ENCODE results near the gene PTPRF. TPM values are rescaled to one million over a fixed set of nuclear protein-coding genes. Genes with fewer than 3 reads are reported as not detected.

The PTPRF gene
- polyA plus RNA-seq, 3 donors, result not detected

DNA sequence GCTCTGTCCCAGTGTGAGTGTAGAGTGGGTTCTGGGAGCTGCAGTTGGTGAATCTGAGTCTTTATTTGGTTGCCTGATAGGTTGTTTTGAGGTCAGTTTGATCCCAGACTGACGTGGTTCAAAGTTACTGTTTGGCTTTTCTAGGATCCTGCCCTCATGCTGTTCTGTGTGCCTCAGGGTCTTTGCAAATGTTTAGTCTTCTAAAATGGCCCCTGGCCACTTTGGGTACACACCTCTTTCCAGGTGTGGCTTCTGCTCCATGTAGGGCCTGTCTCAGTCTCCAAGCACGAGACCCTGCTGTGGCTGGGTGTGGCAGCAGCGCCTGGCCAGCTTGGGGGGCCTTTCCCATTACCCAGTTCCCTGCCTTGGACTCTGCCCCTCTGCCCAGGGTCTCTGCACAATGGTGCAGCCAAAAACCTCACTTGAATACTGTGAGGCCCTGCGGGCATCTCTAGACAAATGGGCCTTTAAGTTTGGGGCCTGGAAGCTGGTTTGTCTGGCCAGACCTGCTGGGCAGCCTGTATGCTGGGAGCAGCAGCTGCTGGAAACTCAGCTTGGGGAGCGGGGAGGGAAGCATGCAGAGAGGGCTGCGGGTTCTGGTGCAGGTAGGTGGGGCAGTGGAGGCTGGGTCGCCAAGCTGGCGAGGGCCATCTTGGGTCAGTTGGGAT is 5.6 kb downstream of the PTPRF start:
- Mint-ChIP-seq H3K4me3 (no peak overlapping the region), H3K9me3 (peaks cover 0 to 6% (median 3%) of the 10 kb centered on the region in 7 donors), H3K27ac (no peak overlapping the region), H3K4me1 (peaks cover 4% of the 10 kb centered on the region), H3K27me3 (ENCODE audit: low read depth in 3 of 3) (peaks cover 22 to 24% (median 24%) of the 10 kb centered on the region in 3 donors), H3K36me3 (peaks cover 3 to 4% of the 10 kb centered on the region in 2 donors)
- Histone ChIP-seq H3K4me3 (replicated peaks in 1 of 3; ENCODE audit: low read depth in 2 of 3, low read length in 3 of 3) (no peak overlapping the region), H3K36me3 (replicated peaks in 1 of 2; ENCODE audit: control insufficient read depth in 1 of 2, insufficient read depth in 2 of 2, low read length in 2 of 2) (no peaks in the 10 kb centered on the region), H3K4me1 (ENCODE audit: control insufficient read depth in 1 of 2, insufficient read depth in 2 of 2, low read length in 2 of 2) (peaks cover 0 to 4% of the 10 kb centered on the region in 2 donors), H3K27me3 (ENCODE audit: control insufficient read depth in 2 of 2, insufficient read depth in 2 of 2, low read length in 2 of 2) (peaks cover 10 to 21% of the 10 kb centered on the region in 2 donors), H2AFZ (ENCODE audit: insufficient read depth, low read depth, low read length, poor library complexity, severe bottlenecking) (no peak overlapping the region), H3K27ac (ENCODE audit: low read depth in 1 of 2, low read length in 2 of 2) (no peak overlapping the region), H3K9ac (ENCODE audit: insufficient read depth, low read length, poor library complexity, severe bottlenecking) (no peak overlapping the region), H3K4me2 (replicated peaks; ENCODE audit: extremely low read depth, low read length, poor library complexity, severe bottlenecking) (no peak overlapping the region), H4K20me1 (ENCODE audit: insufficient read depth, low read length) (no peaks in the 10 kb centered on the region), H3K79me2 (ENCODE audit: insufficient read depth, low read length) (no peaks in the 10 kb centered on the region), H3K9me3 (replicated peaks in 1 of 2; ENCODE audit: control insufficient read depth in 1 of 2, insufficient read depth in 1 of 2, low read length in 2 of 2) (no peaks in the 10 kb centered on the region)
- no peak for DNase-seq
- TF ChIP-seq, protein P1, sequence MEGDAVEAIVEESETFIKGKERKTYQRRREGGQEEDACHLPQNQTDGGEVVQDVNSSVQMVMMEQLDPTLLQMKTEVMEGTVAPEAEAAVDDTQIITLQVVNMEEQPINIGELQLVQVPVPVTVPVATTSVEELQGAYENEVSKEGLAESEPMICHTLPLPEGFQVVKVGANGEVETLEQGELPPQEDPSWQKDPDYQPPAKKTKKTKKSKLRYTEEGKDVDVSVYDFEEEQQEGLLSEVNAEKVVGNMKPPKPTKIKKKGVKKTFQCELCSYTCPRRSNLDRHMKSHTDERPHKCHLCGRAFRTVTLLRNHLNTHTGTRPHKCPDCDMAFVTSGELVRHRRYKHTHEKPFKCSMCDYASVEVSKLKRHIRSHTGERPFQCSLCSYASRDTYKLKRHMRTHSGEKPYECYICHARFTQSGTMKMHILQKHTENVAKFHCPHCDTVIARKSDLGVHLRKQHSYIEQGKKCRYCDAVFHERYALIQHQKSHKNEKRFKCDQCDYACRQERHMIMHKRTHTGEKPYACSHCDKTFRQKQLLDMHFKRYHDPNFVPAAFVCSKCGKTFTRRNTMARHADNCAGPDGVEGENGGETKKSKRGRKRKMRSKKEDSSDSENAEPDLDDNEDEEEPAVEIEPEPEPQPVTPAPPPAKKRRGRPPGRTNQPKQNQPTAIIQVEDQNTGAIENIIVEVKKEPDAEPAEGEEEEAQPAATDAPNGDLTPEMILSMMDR (IDR thresholded peaks at IDR 0.05), result no peak
- intact Hi-C loops (cut with micrococcal nuclease), result loop anchor here in 1 of 2 donors (10.0 kb wide), 1 partner anchor 398 kb away; the partner anchor contains the start of gene ARTN
- 93% methylated on average over 8 of the region's 8 CpGs for WGBS (ENCODE audit: insufficient coverage)

DNA sequence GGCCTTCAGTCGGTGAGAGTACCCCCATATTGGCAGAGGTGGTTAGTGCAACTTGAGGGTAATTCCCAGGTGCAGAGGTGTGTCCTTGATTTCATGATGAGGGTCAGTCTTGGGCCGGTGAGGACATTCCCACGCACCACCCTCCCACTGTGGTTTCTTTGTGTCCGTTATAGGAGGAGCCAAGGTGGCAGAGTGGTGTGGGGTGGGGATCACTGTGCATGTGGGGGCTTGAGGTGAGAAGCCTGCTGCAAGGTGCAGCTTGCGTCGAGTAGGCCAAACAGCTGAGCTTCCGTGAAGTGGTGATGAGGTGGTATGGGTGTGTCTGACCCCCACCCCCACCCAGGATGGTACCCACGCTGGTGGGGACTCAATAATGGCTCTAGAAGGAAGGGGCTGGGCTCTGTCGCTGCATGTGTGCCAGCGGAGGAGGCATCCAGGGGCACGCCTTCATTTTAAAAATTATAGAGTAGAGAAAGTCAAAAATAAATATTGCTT is 6.2 kb downstream of the PTPRF start:
- DNase-seq, result no peak
- TF ChIP-seq, protein P1 (IDR thresholded peaks at IDR 0.05), result no peak
- Histone ChIP-seq H3K9me3 (replicated peaks in 1 of 2; ENCODE audit: control insufficient read depth in 1 of 2, insufficient read depth in 1 of 2, low read length in 2 of 2) (no peaks in the 10 kb centered on the region), H3K4me2 (replicated peaks; ENCODE audit: extremely low read depth, low read length, poor library complexity, severe bottlenecking) (no peak overlapping the region), H3K27ac (ENCODE audit: low read depth in 1 of 2, low read length in 2 of 2) (no peak overlapping the region), H3K9ac (ENCODE audit: insufficient read depth, low read length, poor library complexity, severe bottlenecking) (no peak overlapping the region), H3K4me3 (replicated peaks in 1 of 3; ENCODE audit: low read depth in 2 of 3, low read length in 3 of 3) (no peak overlapping the region), H3K4me1 (ENCODE audit: control insufficient read depth in 1 of 2, insufficient read depth in 2 of 2, low read length in 2 of 2) (no peaks in the 10 kb centered on the region), H4K20me1 (ENCODE audit: insufficient read depth, low read length) (no peaks in the 10 kb centered on the region), H3K27me3 (ENCODE audit: control insufficient read depth in 2 of 2, insufficient read depth in 2 of 2, low read length in 2 of 2) (peaks cover 6 to 16% of the 10 kb centered on the region in 2 donors), H3K79me2 (ENCODE audit: insufficient read depth, low read length) (no peaks in the 10 kb centered on the region), H2AFZ (ENCODE audit: insufficient read depth, low read depth, low read length, poor library complexity, severe bottlenecking) (no peak overlapping the region), H3K36me3 (replicated peaks in 1 of 2; ENCODE audit: control insufficient read depth in 1 of 2, insufficient read depth in 2 of 2, low read length in 2 of 2) (no peaks in the 10 kb centered on the region)
- peaks cover 0 to 3% (median under 1%) of the 10 kb centered on the region in 7 donors for H3K9me3 Mint-ChIP-seq
- no peak overlapping the region for H3K4me3 Mint-ChIP-seq
- H3K27ac Mint-ChIP-seq, result peak overlapping the region in 1 of 7 donors; percentile 27
- WGBS (ENCODE audit: insufficient coverage), result 100% methylated on average over 3 of the region's 11 CpGs
- intact Hi-C loops (cut with micrococcal nuclease), result loop anchor here in 1 of 2 donors (10.0 kb wide), 1 partner anchor 398 kb away; the partner anchor contains the start of gene ARTN
- H3K4me1 Mint-ChIP-seq, result peaks cover 1% of the 10 kb centered on the region
- peaks cover under 1% of the 10 kb centered on the region in 2 donors for H3K36me3 Mint-ChIP-seq
- H3K27me3 Mint-ChIP-seq (ENCODE audit: low read depth in 3 of 3), result peaks cover 19 to 20% (median 20%) of the 10 kb centered on the region in 3 donors
